ENCODE measurements around the gene LAMA3. TPM values are rescaled to one million over a fixed set of nuclear protein-coding genes. Genes with fewer than 3 reads are reported as not detected.

Gene LAMA3
- total RNA-seq, 1 experiment from 2014 or later = 34.6 TPM

- H3K4me1 Mint-ChIP-seq (ENCODE audit: low read depth, unreplicated experiment) = peaks cover 12% of the 10 kb centered on the region
- no peaks in the 10 kb centered on the region for H3K4me1 ChIP-seq
- no peak overlapping the region for H3K27ac Mint-ChIP-seq (ENCODE audit: unreplicated experiment)
- intact Hi-C loops (cut with micrococcal nuclease; ENCODE audit: unreplicated experiment) = no loop called here
- TF ChIP-seq CTCF (IDR thresholded peaks at IDR 0.05; ENCODE audit: insufficient read depth in 1 of 2, low read depth in 1 of 2, low read length in 1 of 2, severe bottlenecking in 1 of 2, unreplicated experiment in 1 of 2) = no peak
- H3K9me3 Mint-ChIP-seq (ENCODE audit: unreplicated experiment) = no peaks in the 10 kb centered on the region
- POLR2A ChIA-PET = no interaction called here
- no peak overlapping the region for H3K4me3 ChIP-seq (ENCODE audit: low read depth, low read length)
- H3K27me3 Mint-ChIP-seq (ENCODE audit: insufficient read depth, unreplicated experiment) = peaks cover 2% of the 10 kb centered on the region
- no peaks in the 10 kb centered on the region for H3K9me3 ChIP-seq
- H3K27me3 ChIP-seq (replicated peaks; ENCODE audit: control insufficient read depth, insufficient read depth, low read length) = no peaks in the 10 kb centered on the region
- no peaks in the 10 kb centered on the region for H3K36me3 Mint-ChIP-seq (ENCODE audit: insufficient read depth, unreplicated experiment)
- DNase-seq = no peak
- no peak overlapping the region for H3K4me3 Mint-ChIP-seq (ENCODE audit: unreplicated experiment)
- BruUV-seq (replicated peaks) = no TSS peak
- CTCF ChIA-PET = no interaction called here
- H3K36me3 ChIP-seq (ENCODE audit: control insufficient read depth, insufficient read depth, low read length) = no peaks in the 10 kb centered on the region
Measured at GRCh38 chr18:23986600-23987359, 297.5 kb downstream of the LAMA3 start.

GRCh38 chr18:23990474-23991410, 301.5 kb downstream of the LAMA3 start:
- intact Hi-C loops (cut with micrococcal nuclease; ENCODE audit: unreplicated experiment) = no loop called here

More at GRCh38 chr18:23990474-23991410, 301.5 kb downstream of the LAMA3 start:
- no peaks in the 10 kb centered on the region for H3K36me3 ChIP-seq (ENCODE audit: control insufficient read depth, insufficient read depth, low read length)
- no peaks in the 10 kb centered on the region for H3K27me3 ChIP-seq (replicated peaks; ENCODE audit: control insufficient read depth, insufficient read depth, low read length)
- H3K9me3 Mint-ChIP-seq (ENCODE audit: unreplicated experiment) = no peaks in the 10 kb centered on the region
- ChIA-PET POLR2A (no interaction called here), CTCF (no interaction called here)
- no peaks in the 10 kb centered on the region for H3K36me3 Mint-ChIP-seq (ENCODE audit: insufficient read depth, unreplicated experiment)
- no peak for TF ChIP-seq CTCF (IDR thresholded peaks at IDR 0.05; ENCODE audit: insufficient read depth in 1 of 2, low read depth in 1 of 2, low read length in 1 of 2, severe bottlenecking in 1 of 2, unreplicated experiment in 1 of 2)
- peaks cover 2% of the 10 kb centered on the region for H3K27me3 Mint-ChIP-seq (ENCODE audit: insufficient read depth, unreplicated experiment)
- H3K4me3 ChIP-seq (ENCODE audit: low read depth, low read length) = no peak overlapping the region
- no peaks in the 10 kb centered on the region for H3K4me1 Mint-ChIP-seq (ENCODE audit: low read depth, unreplicated experiment)
- no peaks in the 10 kb centered on the region for H3K9me3 ChIP-seq
- H3K4me3 Mint-ChIP-seq (ENCODE audit: unreplicated experiment) = no peak overlapping the region
- no peaks in the 10 kb centered on the region for H3K4me1 ChIP-seq
- no peak overlapping the region for H3K27ac Mint-ChIP-seq (ENCODE audit: unreplicated experiment)
- DNase-seq = no peak
- BruUV-seq (replicated peaks) = no TSS peak
